B cell (primary cell): ENCODE measurements around the gene UFSP1. TPM values are rescaled to one million over a fixed set of nuclear protein-coding genes. Genes with fewer than 3 reads are reported as not detected.

ENCODE experiments used
- ATAC-seq: fragments of 200-7000 bp; cut with Tn5 transposase; one replicate; pipeline ENCODE4 v1.10.0; 2021; ENCODE audit warnings: low read depth, mild to moderate bottlenecking, moderate number of reproducible peaks, moderate library complexity
- CTCF ChIA-PET: fragments of 350-600 bp; sonication (Branson Sonifier 250); formaldehyde crosslinking; loops from one replicate; lab custom pipeline; 2021; ENCODE audit warnings: antibody characterized with exemption, inconsistent platforms; lab: Charles Lee
- POLR2A ChIA-PET: fragments of 350-600 bp; sonication (Branson Sonifier 250); formaldehyde crosslinking; loops from one replicate; lab custom pipeline; 2021; ENCODE audit warnings: antibody characterized with exemption; lab: Charles Lee
- DNase-seq: peaks from one replicate; pipeline ENCODE4 v3.0.0; 2013
- H2AFZ ChIP-seq: 2 replicates; pipeline ENCODE4 v1.6.1; 2012; ENCODE audit warnings: mild to moderate bottlenecking, low read depth, low read length; ENCODE audit not compliant: insufficient read depth, poor library complexity, severe bottlenecking
- H3K27ac ChIP-seq, 2 donors: 1 replicate in 1 of 2; 2 replicates in 1 of 2; pipeline ENCODE4 v1.5.1; 2012 to 2013; ENCODE audit warnings: low read length in 2 of 2, mild to moderate bottlenecking in 2 of 2, moderate library complexity in 1 of 2
- H3K27me3 ChIP-seq, 4 experiments: fragments of 200-600 bp in 1 of 4; sonication (generic) in 1 of 4; replicated peaks in 1 of 4; 1 replicate in 2 of 4; 2 replicates in 2 of 4; pipeline versions ENCODE4 v1.6.1 to v1.7.0; 2013 to 2016; ENCODE audit warnings: low read length in 3 of 4, mild to moderate bottlenecking in 2 of 4, mixed read lengths in 1 of 4, moderate library complexity in 1 of 4; ENCODE audit not compliant: insufficient read depth in 4 of 4, control insufficient read depth in 3 of 4; ENCODE audit errors: control extremely low read depth in 1 of 4
- H3K36me3 ChIP-seq, 2 experiments: replicated peaks in 1 of 2; 1 replicate in 1 of 2; 2 replicates in 1 of 2; pipeline versions ENCODE4 v1.6.1 to v1.7.1; 2013; ENCODE audit warnings: low read length in 1 of 2; ENCODE audit not compliant: insufficient read depth in 2 of 2, control insufficient read depth in 1 of 2; ENCODE audit errors: control extremely low read depth in 1 of 2, extremely low read depth in 1 of 2
- H3K4me1 ChIP-seq, 2 donors: fragments of 200-600 bp in 1 of 2; sonication (generic) in 1 of 2; 1 replicate in 1 of 2; 2 replicates in 1 of 2; pipeline versions ENCODE4 v1.5.1 to v1.6.1; 2013 to 2017; ENCODE audit warnings: low read length in 2 of 2; ENCODE audit not compliant: control insufficient read depth in 2 of 2, insufficient read depth in 2 of 2
- H3K4me2 ChIP-seq: replicated peaks from 2 replicates; pipeline ENCODE3; 2012; ENCODE audit warnings: mild to moderate bottlenecking, low read depth, low read length; ENCODE audit not compliant: poor library complexity, severe bottlenecking
- H3K4me3 ChIP-seq, 5 experiments: fragments of 200-600 bp in 1 of 5; sonication (generic) in 1 of 5; 1 replicate in 3 of 5; 2 replicates in 2 of 5; pipeline versions ENCODE4 v1.5.1 to v1.7.0; 2011 to 2016; ENCODE audit warnings: low read length in 4 of 5, mild to moderate bottlenecking in 4 of 5, low read depth in 2 of 5, control low read depth in 1 of 5, moderate library complexity in 1 of 5; ENCODE audit not compliant: insufficient read depth in 1 of 5; ENCODE audit errors: control extremely low read depth in 1 of 5, extremely low read depth in 1 of 5
- H3K79me2 ChIP-seq: fragments of 200-600 bp; sonication (generic); one replicate; pipeline ENCODE4 v1.6.0; 2016; ENCODE audit warnings: low read length; ENCODE audit not compliant: control insufficient read depth, insufficient read depth
- H3K9ac ChIP-seq: fragments of 200-600 bp; sonication (generic); 2 replicates; pipeline ENCODE4 v1.6.1; 2017; ENCODE audit warnings: mild to moderate bottlenecking, low read length, moderate library complexity
- H3K9me3 ChIP-seq, 3 donors: one replicate each; pipeline versions ENCODE4 v1.6.1 to v1.7.1; 2013; ENCODE audit warnings: low read length in 2 of 3; ENCODE audit not compliant: control insufficient read depth in 2 of 3, insufficient read depth in 1 of 3; ENCODE audit errors: control extremely low read depth in 1 of 3
- H4K20me1 ChIP-seq: 2 replicates; pipeline ENCODE4 v1.6.0; 2012; ENCODE audit warnings: mild to moderate bottlenecking, low read length; ENCODE audit not compliant: insufficient read depth, control insufficient read depth, poor library complexity, severe bottlenecking
- H3K27ac Mint-ChIP-seq: one replicate; pipeline ENCODE4 v1.8.0; 2021; ENCODE audit warnings: mixed read lengths
- H3K27me3 Mint-ChIP-seq: one replicate; pipeline ENCODE4 v1.8.0; 2021; ENCODE audit warnings: mixed read lengths
- H3K4me1 Mint-ChIP-seq: one replicate; pipeline ENCODE4 v1.8.0; 2021; ENCODE audit warnings: mixed read lengths
- H3K4me3 Mint-ChIP-seq: one replicate; pipeline ENCODE4 v1.8.0; 2021; ENCODE audit warnings: mixed read lengths
- H3K9me3 Mint-ChIP-seq: one replicate; pipeline ENCODE4 v1.8.0; 2022; ENCODE audit warnings: mixed read lengths; ENCODE audit not compliant: insufficient read depth
- EZH2 ChIP-seq: IDR thresholded peaks from 2 replicates; pipeline ENCODE4 v1.6.1; 2012; ENCODE audit warnings: borderline replicate concordance, low read depth, mild to moderate bottlenecking, moderate library complexity, low read length; ENCODE audit not compliant: insufficient read depth, poor library complexity, severe bottlenecking
- WGBS: methylation state at CpG from one replicate; pipeline ENCODE4 v1.1.5; 2013; ENCODE audit warnings: missing lambda C conversion rate; ENCODE audit not compliant: insufficient coverage; 5-methylcytosine and 5-hydroxymethylcytosine counted together
- intact Hi-C: fragments of 100-400 bp; cut with micrococcal nuclease; formaldehyde crosslinking; loops from one replicate; pipeline ENCODE4 v1.10.0; 2022
- polyA plus RNA-seq: library from polyadenylated mRNA; depleted of rRNA; stranded (reverse); fragments of >200 nt; gene quantifications from 2 replicates; pipeline ENCODE4 v1.2.3, GENCODE V29; 2012
- total RNA-seq, 2 donors: library from RNA; stranded (reverse); fragments of 120-200 nt in 1 of 2; gene quantifications; 1 replicate in 1 of 2; 2 replicates in 1 of 2; pipeline versions ENCODE4 v1.2.3 to v1.2.4, GENCODE V29; 2013 to 2022
- TF ChIP-seq, protein P1 (sequence below): fragments of 200-600 bp; IDR thresholded peaks from one replicate; pipeline ENCODE4 v1.8.0; 2022; ENCODE audit warnings: antibody characterized with exemption, mild to moderate bottlenecking

UFSP1 gene
- total and polyA plus RNA-seq, 2 donors (not counting 1 experiment from before 2014, with no cell fraction given) = 3.6 to 4.3 TPM

DNA sequence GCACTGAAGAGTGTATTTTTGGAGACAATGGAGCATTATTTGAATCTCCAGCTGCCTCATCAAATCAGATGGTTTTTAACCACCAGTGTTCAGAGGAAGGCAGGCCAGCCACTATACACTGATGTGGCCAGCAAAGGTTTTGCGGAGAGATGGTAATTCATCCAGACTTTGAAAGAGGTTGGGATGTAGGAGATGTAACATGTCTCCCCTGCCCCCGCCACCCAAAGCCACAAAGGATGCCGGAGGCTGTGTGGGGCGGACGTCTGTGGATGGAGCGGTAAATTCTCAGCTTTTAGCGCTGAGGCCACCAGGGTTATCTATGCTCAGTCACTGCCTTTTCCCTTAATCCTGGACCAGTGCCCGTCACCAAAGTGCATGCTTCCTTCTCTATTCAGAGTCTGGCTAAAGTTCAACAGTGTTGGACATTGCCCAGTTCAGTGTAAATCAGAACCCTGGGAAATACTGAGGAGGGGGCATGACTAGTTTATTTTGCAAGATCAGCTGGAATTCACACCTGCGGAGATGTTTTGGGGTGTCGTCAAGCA is 26.0 kb downstream of the UFSP1 start:
- Mint-ChIP-seq H3K4me1 (peaks cover 24% of the 10 kb centered on the region), H3K27ac (no peak overlapping the region), H3K4me3 (no peak overlapping the region), H3K27me3 (no peaks in the 10 kb centered on the region), H3K9me3 (no peaks in the 10 kb centered on the region)
- no peak overlapping the region for H2AFZ ChIP-seq
- H3K27ac ChIP-seq = no peak overlapping the region
- no peaks in the 10 kb centered on the region for H3K27me3 ChIP-seq
- H3K79me2 ChIP-seq = peaks cover 5% of the 10 kb centered on the region
- no peak for TF ChIP-seq EZH2
- TF ChIP-seq, protein P1, sequence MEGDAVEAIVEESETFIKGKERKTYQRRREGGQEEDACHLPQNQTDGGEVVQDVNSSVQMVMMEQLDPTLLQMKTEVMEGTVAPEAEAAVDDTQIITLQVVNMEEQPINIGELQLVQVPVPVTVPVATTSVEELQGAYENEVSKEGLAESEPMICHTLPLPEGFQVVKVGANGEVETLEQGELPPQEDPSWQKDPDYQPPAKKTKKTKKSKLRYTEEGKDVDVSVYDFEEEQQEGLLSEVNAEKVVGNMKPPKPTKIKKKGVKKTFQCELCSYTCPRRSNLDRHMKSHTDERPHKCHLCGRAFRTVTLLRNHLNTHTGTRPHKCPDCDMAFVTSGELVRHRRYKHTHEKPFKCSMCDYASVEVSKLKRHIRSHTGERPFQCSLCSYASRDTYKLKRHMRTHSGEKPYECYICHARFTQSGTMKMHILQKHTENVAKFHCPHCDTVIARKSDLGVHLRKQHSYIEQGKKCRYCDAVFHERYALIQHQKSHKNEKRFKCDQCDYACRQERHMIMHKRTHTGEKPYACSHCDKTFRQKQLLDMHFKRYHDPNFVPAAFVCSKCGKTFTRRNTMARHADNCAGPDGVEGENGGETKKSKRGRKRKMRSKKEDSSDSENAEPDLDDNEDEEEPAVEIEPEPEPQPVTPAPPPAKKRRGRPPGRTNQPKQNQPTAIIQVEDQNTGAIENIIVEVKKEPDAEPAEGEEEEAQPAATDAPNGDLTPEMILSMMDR = no peak
- H3K4me2 ChIP-seq = no peak overlapping the region
- WGBS = 65% methylated on average over 10 of the region's 10 CpGs
- no peak overlapping the region for H3K9ac ChIP-seq
- peaks cover 21 to 28% of the 10 kb centered on the region in 2 donors for H3K4me1 ChIP-seq
- intact Hi-C loops = no loop called here
- ChIA-PET POLR2A (no interaction called here), CTCF (interaction anchor here (1.1 kb wide), 1 partner anchor 11 kb away, joined by 4 read pairs; the partner anchor contains the start of gene SLC12A9)
- H3K36me3 ChIP-seq = peaks cover 0 to 54% of the 10 kb centered on the region in 2 experiments
- H3K4me3 ChIP-seq = no peak overlapping the region
- H4K20me1 ChIP-seq = peaks cover 17% of the 10 kb centered on the region
- DNase-seq = no peak
- ATAC-seq = no peak
- H3K9me3 ChIP-seq = peaks cover 0 to 4% (median 0%) of the 10 kb centered on the region in 3 donors

DNA sequence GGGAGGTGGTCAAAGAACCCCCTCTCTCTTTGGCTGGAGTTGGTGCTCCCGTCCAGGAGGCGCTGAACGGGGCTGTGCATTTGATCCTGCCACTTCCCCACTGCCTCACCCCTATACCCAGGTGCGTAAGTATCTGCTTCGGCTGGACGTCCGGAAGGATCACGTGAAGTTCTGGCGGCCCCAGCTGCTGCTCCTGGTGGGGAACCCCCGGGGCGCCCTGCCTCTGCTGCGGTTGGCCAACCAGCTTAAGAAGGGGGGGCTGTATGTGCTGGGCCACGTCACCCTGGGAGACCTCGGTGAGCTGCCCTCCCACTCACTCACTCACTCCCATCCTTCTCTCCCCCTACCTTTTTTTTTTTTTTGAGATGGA is 27.9 kb downstream of the UFSP1 start:
- Histone ChIP-seq H3K79me2 (peaks cover 8% of the 10 kb centered on the region), H3K27me3 (no peaks in the 10 kb centered on the region), H3K4me1 (peaks cover 8 to 12% of the 10 kb centered on the region in 2 donors), H3K9me3 (no peaks in the 10 kb centered on the region), H3K9ac (no peak overlapping the region), H2AFZ (no peak overlapping the region), H3K4me3 (no peak overlapping the region), H4K20me1 (peaks cover 28% of the 10 kb centered on the region), H3K36me3 (peaks cover 0 to 64% of the 10 kb centered on the region in 2 experiments), H3K27ac (no peak overlapping the region), H3K4me2 (no peak overlapping the region)
- DNase-seq (no peak), ATAC-seq (no peak)
- TF ChIP-seq, protein P1 = no peak
- TF ChIP-seq EZH2 = no peak
- Mint-ChIP-seq H3K27ac (no peak overlapping the region), H3K9me3 (no peaks in the 10 kb centered on the region), H3K4me1 (peaks cover 7% of the 10 kb centered on the region), H3K4me3 (no peak overlapping the region), H3K27me3 (no peaks in the 10 kb centered on the region)
- intact Hi-C loops = no loop called here
- POLR2A ChIA-PET = interaction anchor here (1.3 kb wide), 1 partner anchor 13 kb away, joined by 3 read pairs; the partner anchor contains the start of gene SRRT
- CTCF ChIA-PET = interaction anchor here (0.5 to 1.0 kb wide), 2 partner anchors 296 to 302 kb away, joined by 3 read pairs; no protein-coding TSS in a partner anchor
- 93% methylated on average over 13 of the region's 14 CpGs for WGBS
